Lower lobe of right lung (tissue), 2 donors: ENCODE measurements around the gene WDFY3. TPM values are rescaled to one million over a fixed set of nuclear protein-coding genes. Genes with fewer than 3 reads are reported as not detected.

Source experiments
- ATAC-seq, 2 donors: fragments of 200-7000 bp; cut with Tn5 transposase; one replicate each; pipeline ENCODE4 v1.9.1; 2020 to 2022; ENCODE audit warnings: mild to moderate bottlenecking in 2 of 2, moderate library complexity in 2 of 2
- DNase-seq: peaks from one replicate; pipeline ENCODE4 v3.0.0-alpha.2; 2020
- H3K27ac ChIP-seq: fragments of 200-600 bp; one replicate; pipeline ENCODE4 v1.8.0; 2022
- H3K27me3 ChIP-seq: fragments of 200-600 bp; one replicate; pipeline ENCODE4 v1.8.0; 2022; ENCODE audit warnings: low read depth
- H3K36me3 ChIP-seq: fragments of 200-600 bp; one replicate; pipeline ENCODE4 v1.8.0; 2022; ENCODE audit warnings: mild to moderate bottlenecking
- H3K4me1 ChIP-seq: fragments of 200-600 bp; one replicate; pipeline ENCODE4 v1.8.0; 2022
- H3K4me3 ChIP-seq: fragments of 200-600 bp; one replicate; pipeline ENCODE4 v1.8.0; 2022; ENCODE audit warnings: mild to moderate bottlenecking
- H3K9me3 ChIP-seq: fragments of 200-600 bp; one replicate; pipeline ENCODE4 v1.8.0; 2022
- intact Hi-C: fragments of 100-400 bp; cut with DNase I; formaldehyde crosslinking; loops from one replicate; pipeline ENCODE4 v1.11.0; 2022
- total RNA-seq: library from RNA; stranded (reverse); fragmentation: NEBNext Ultra II Directional; extraction: Animal tissue kit (Norgen Biotek cat#: 25700); gene quantifications from one replicate; pipeline ENCODE4 v1.2.1, GENCODE V29; 2021
- TF ChIP-seq, protein P1 (sequence below): fragments of 200-600 bp; IDR thresholded peaks from one replicate; pipeline ENCODE4 v1.8.0; 2022; ENCODE audit warnings: antibody characterized with exemption, mild to moderate bottlenecking
- donor health status: DM: no; HTN: yes; CAD: no; lungs with severe emphysema.

Gene WDFY3
- total RNA-seq, 1 donor from 2014 or later, result 125 TPM

DNA sequence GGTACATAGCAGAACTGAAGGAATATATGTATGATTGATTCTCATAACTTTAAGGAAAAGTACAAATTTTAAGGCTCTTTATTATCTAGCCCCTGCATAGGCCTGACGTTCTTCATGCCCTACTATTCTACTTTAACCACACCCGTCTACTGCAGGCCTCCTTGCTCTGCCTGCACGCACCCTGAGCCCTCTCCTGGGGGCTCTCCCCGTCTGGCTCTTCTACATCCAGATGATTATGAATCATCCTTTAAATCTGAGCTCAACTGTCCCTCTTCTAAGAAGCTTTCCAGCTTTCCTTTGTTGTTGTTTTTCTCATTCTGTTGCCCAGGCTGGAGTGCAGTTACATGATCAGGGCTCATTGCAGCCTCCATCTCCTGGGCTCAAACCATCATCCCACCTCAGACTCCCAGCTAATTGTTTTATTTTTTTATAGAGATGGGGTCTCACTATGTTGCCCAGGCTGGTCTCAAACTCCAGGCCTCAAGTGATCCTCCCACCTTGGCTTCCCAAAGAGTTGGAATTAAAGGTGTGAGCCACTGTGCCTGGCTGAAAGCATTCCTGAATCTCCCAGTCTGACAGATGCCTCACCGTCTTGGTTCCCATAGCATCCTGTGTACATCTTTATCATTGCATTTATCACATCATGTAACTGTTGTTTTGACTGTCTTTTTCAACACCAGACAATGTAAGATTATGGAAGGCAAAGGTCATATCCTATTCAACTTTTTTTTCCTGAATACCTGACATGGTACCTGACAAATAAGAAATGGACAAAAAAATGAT is 89.2 kb downstream of the WDFY3 start:
- Histone ChIP-seq H3K27me3 (no peaks in the 10 kb centered on the region), H3K9me3 (no peaks in the 10 kb centered on the region), H3K4me1 (no peaks in the 10 kb centered on the region), H3K27ac (no peak overlapping the region), H3K36me3 (no peaks in the 10 kb centered on the region), H3K4me3 (no peak overlapping the region)
- DNase-seq (no peak), ATAC-seq (no peak)
- TF ChIP-seq, protein P1, sequence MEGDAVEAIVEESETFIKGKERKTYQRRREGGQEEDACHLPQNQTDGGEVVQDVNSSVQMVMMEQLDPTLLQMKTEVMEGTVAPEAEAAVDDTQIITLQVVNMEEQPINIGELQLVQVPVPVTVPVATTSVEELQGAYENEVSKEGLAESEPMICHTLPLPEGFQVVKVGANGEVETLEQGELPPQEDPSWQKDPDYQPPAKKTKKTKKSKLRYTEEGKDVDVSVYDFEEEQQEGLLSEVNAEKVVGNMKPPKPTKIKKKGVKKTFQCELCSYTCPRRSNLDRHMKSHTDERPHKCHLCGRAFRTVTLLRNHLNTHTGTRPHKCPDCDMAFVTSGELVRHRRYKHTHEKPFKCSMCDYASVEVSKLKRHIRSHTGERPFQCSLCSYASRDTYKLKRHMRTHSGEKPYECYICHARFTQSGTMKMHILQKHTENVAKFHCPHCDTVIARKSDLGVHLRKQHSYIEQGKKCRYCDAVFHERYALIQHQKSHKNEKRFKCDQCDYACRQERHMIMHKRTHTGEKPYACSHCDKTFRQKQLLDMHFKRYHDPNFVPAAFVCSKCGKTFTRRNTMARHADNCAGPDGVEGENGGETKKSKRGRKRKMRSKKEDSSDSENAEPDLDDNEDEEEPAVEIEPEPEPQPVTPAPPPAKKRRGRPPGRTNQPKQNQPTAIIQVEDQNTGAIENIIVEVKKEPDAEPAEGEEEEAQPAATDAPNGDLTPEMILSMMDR, result no peak
- intact Hi-C loops, result no loop called here

DNA sequence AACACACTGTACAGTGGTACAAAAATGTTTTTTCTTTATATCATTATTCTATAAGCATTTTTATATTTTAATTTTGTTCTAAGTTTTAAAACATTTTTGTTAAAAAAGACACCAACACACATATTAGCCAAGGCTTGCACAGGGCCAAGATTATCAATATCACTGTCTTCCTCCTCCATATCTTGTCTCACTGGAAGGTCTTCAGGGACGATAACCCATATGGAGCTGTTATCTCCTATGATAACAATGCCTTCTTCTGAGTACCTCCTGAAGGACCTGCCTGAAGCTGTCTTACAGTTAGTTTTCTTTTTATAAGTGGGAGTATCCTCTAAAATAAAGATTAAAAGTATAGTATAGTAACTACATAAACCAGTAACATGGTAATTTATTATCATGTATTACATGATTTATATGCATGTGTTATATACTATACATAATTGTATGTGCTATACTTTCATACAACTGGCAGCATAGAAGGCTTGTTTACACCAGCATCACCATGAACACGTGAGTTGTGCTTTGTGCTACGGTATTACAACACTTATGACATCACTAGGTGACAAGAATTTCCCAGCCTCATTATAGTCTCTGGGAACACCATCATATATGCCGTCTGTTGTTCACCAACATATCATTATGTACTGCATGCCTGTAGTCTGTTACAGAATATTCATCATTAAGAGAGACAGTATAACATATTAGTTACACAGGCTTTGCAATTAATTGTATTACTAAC is 90.7 kb downstream of the WDFY3 start:
- no peaks in the 10 kb centered on the region for H3K9me3 ChIP-seq
- ATAC-seq, result no peak
- TF ChIP-seq, protein P1, result no peak
- H3K27ac ChIP-seq, result no peak overlapping the region
- intact Hi-C loops, result no loop called here
- DNase-seq, result no peak
- H3K36me3 ChIP-seq, result no peaks in the 10 kb centered on the region
- H3K4me3 ChIP-seq, result no peak overlapping the region
- no peaks in the 10 kb centered on the region for H3K4me1 ChIP-seq
- no peaks in the 10 kb centered on the region for H3K27me3 ChIP-seq

DNA sequence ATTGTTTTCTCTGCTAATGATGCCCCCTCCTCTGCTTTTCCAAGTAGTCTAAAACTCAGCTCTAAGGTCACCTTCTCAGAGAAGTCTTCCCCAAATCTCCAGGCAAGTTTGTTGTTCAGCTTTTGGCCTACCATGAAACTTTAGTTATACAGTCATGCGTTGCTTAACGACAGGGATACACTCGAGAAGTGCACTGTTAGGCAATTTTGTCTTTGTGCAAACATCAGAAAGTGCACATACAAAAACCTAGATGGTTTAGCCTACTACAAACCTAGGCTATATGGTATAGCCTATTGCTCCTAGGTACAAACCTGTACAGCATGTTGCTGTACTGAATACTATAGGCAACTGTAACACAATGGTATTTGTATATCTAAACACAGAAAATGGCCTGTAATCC is 91.9 kb downstream of the WDFY3 start:
- TF ChIP-seq, protein P1, result no peak
- ATAC-seq, result peak; percentile 64 to 77
- intact Hi-C loops, result no loop called here

DNA sequence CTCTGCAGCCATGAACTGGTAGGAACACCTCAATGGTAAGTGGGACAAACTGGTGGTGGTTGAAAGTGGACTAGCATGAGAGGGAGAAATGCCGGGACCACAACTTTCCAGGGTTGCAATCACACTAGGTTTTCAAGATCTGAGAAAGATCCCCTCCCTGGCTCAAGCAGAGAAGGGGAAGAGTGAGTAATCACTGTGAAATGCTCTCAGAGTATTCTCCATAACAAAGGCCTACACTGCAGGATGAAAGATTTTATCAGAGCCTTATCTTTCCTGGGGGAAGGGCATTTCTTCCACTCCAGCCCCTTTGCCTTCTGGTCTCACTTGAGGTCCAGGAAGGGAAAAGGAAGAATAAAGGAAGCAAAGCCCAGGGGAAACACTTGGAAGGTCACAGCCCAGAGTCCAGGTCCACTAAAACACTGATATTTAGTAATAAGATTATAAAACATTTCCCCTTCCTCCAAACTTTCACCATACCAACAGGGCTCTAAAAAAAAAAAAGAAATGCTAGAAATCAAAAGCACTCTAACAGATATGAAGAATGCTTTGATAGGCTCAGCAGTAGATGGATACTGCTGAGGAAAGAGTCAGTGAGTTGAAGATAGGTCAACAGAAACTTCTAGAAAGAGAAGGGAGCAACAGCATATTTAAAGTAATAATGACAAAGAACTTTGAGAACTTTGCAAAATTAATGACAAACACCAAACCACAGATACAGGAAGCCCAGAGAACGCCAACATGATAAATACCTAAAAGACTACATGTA is 95.9 kb downstream of the WDFY3 start:
- TF ChIP-seq, protein P1, result no peak
- intact Hi-C loops, result no loop called here
- H3K27ac ChIP-seq, result no peak overlapping the region
- DNase-seq, result no peak
- no peak overlapping the region for H3K4me3 ChIP-seq
- no peaks in the 10 kb centered on the region for H3K4me1 ChIP-seq
- ATAC-seq, result peak in 1 of 2 donors; percentile 64
- no peaks in the 10 kb centered on the region for H3K9me3 ChIP-seq
- H3K36me3 ChIP-seq, result no peaks in the 10 kb centered on the region
- no peaks in the 10 kb centered on the region for H3K27me3 ChIP-seq

More for the DNA sequence above, 91.9 kb downstream of the WDFY3 start:
- no peaks in the 10 kb centered on the region for H3K4me1 ChIP-seq
- no peak for DNase-seq
- H3K27me3 ChIP-seq, result no peaks in the 10 kb centered on the region
- H3K9me3 ChIP-seq, result no peaks in the 10 kb centered on the region
- no peak overlapping the region for H3K4me3 ChIP-seq
- no peaks in the 10 kb centered on the region for H3K36me3 ChIP-seq
- H3K27ac ChIP-seq, result no peak overlapping the region

DNA sequence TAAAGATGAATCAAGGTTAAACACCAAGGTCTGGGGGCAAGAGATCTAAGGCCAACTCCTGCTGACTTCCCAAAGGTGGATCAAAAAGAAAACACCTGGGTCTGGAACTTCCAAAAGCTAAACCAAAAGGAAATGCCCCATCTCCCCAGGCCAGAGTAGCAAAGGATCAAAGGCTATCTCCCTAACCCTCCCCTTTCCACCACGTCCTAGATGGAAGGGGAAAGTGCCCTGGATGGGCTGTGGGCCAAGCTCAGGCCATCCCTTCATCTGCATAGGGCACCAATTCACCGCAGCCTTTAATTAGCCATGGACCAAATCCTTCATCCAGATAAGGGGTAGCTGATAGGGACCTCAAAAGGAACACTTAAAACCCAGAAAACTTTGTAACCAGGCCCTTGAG is 100.2 kb downstream of the WDFY3 start:
- ATAC-seq, result no peak
- intact Hi-C loops, result no loop called here
- no peak overlapping the region for H3K4me3 ChIP-seq
- H3K27ac ChIP-seq, result no peak overlapping the region
- no peaks in the 10 kb centered on the region for H3K9me3 ChIP-seq
- no peak for DNase-seq
- TF ChIP-seq, protein P1, result no peak
- H3K4me1 ChIP-seq, result no peaks in the 10 kb centered on the region
- no peaks in the 10 kb centered on the region for H3K27me3 ChIP-seq
- no peaks in the 10 kb centered on the region for H3K36me3 ChIP-seq
